Bronchial epithelial cell (primary cell): ENCODE data around the gene ZFAND3. TPM values are rescaled to one million over a fixed set of nuclear protein-coding genes. Genes with fewer than 3 reads are reported as not detected.

Experiments
- DNase-seq: peaks from one replicate; pipeline ENCODE4 v3.0.0-alpha.2; 2010; ENCODE audit warnings: low read depth
- FAIRE-seq: peaks from 2 replicates; lab custom pipeline; 2011; peaks lifted over from hg19 to GRCh38; lab: Jason Lieb, UNC
- H3K27me3 ChIP-seq: 2 replicates; pipeline ENCODE4 v1.5.1; 2011; ENCODE audit warnings: low read length; ENCODE audit not compliant: control insufficient read depth, insufficient read depth
- H3K36me3 ChIP-seq: 2 replicates; pipeline ENCODE4 v1.5.1; 2011; ENCODE audit warnings: low read length; ENCODE audit not compliant: control insufficient read depth, insufficient read depth
- H3K4me3 ChIP-seq: 2 replicates; pipeline ENCODE4 v1.5.1; 2011; ENCODE audit warnings: mild to moderate bottlenecking, low read depth, low read length, control low read depth
- CTCF ChIP-seq: IDR thresholded peaks from 2 replicates; pipeline ENCODE4 v1.5.1; 2011; ENCODE audit warnings: mild to moderate bottlenecking, moderate library complexity, low read length, control low read depth, inconsistent platforms; ENCODE audit not compliant: insufficient read depth, severe bottlenecking
- total RNA-seq: library from RNA; depleted of rRNA; stranded (reverse); fragments of >200 nt; gene quantifications from 2 replicates; pipeline ENCODE4 v1.2.1, GENCODE V29; 2014

The ZFAND3 gene
- total RNA-seq, 1 donor from 2014 or later = 25.5 TPM

GRCh38 chr6:37906121-37906520 lies 86.6 kb downstream of the ZFAND3 start:
- no peak for TF ChIP-seq CTCF
- FAIRE-seq (no peak), DNase-seq (no peak)
- Histone ChIP-seq H3K4me3 (no peak overlapping the region), H3K36me3 (no peaks in the 10 kb centered on the region), H3K27me3 (no peaks in the 10 kb centered on the region)

GRCh38 chr6:37910998-37911397 lies 91.5 kb downstream of the ZFAND3 start:
- no peak for TF ChIP-seq CTCF
- Histone ChIP-seq H3K4me3 (no peak overlapping the region), H3K27me3 (no peaks in the 10 kb centered on the region), H3K36me3 (no peaks in the 10 kb centered on the region)
- no peak for FAIRE-seq
- no peak for DNase-seq

- no peak for TF ChIP-seq CTCF
- Histone ChIP-seq H3K27me3 (no peaks in the 10 kb centered on the region), H3K4me3 (no peak overlapping the region), H3K36me3 (no peaks in the 10 kb centered on the region)
- DNase-seq (peak; percentile 80), FAIRE-seq (no peak)
These were observed 93.7 kb downstream of the ZFAND3 start for GRCh38 chr6:37913210-37913609.

- no peak for TF ChIP-seq CTCF
- H3K36me3 ChIP-seq = no peaks in the 10 kb centered on the region
- no peak for DNase-seq
- H3K27me3 ChIP-seq = no peaks in the 10 kb centered on the region
- no peak overlapping the region for H3K4me3 ChIP-seq
- FAIRE-seq = no peak
These were observed 95.9 kb downstream of the ZFAND3 start for GRCh38 chr6:37915463-37915862.

- no peak for TF ChIP-seq CTCF
- FAIRE-seq = no peak
These were observed 96.6 kb downstream of the ZFAND3 start for GRCh38 chr6:37916149-37916548.

GRCh38 chr6:37916675-37917074 lies 97.1 kb downstream of the ZFAND3 start:
- no peaks in the 10 kb centered on the region for H3K36me3 ChIP-seq
- TF ChIP-seq CTCF = no peak
- FAIRE-seq = no peak

More at GRCh38 chr6:37916149-37916548, 96.6 kb downstream of the ZFAND3 start:
- Histone ChIP-seq H3K27me3 (no peaks in the 10 kb centered on the region), H3K4me3 (no peak overlapping the region), H3K36me3 (no peaks in the 10 kb centered on the region)
- no peak for DNase-seq

More at GRCh38 chr6:37916675-37917074, 97.1 kb downstream of the ZFAND3 start:
- H3K4me3 ChIP-seq = no peak overlapping the region
- no peaks in the 10 kb centered on the region for H3K27me3 ChIP-seq
- DNase-seq = peak; percentile 72
